GM21723 (cell line): ENCODE measurements around the gene COPZ1.

ENCODE experiments used
- ATAC-seq: cut with Tn5 transposase; IDR thresholded peaks from one replicate; pipeline ENCODE4 v1.9.1; 2021; ENCODE audit warnings: mild to moderate bottlenecking, moderate library complexity; ENCODE audit not compliant: unreplicated experiment

COPZ1 gene

DNA sequence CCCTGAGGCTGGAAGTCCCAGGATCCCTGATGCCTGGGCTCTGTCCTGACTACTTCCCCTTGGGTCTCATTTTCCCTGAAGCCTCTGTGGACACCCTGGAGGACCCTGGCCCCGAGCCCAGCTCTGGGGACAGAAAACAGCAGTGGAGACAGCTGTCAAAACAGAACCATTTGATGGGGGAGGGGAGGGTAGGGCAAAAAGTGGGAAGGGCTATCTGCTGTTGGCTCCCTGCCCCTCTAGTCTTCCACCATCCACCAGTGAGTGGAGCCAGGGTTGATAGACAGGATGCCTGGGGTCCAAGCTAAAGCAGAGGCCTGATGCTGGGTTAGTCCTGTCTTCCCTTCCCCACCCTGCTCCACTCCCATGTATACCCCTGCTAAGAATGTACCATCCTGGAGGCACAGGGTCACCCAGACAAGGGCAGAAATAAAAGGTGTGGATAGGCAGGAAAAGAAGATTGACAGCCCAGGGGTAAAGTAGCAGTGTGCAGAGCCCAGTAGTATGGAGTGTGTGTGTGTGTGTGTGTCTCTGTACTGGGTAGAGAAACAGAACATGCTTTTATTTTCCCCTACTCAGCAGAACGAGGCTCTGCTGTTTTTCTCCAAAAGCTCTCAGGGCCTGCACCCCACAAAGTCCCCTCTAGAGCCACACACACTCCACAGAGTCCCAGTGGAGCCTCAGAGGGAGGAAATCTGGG lies 49.8 kb downstream of the COPZ1 start:
- no peak for ATAC-seq

- no peak for ATAC-seq
These were observed 50.3 kb downstream of the COPZ1 start for GRCh38 chr12:54375259-54375579.

DNA sequence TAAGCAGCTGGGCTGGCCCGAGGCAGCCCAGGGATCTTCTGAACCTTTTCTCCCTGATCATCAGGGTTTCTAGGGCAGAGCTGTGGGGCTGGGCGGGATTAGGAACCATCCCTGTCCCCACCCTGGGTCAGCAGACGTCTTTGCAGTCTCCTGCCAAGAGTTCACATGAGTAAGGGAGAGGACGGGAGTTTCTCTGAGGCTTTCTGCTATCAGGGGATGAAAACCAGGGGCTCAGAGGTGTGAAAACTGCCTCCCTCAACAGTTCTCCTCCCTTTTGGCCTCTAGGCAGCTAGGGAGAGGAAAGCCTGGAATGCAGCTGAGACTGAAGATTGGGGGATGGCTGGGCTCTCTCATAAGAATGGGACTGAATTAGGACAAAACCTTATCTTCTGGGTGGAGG lies 51.7 kb downstream of the COPZ1 start:
- no peak for ATAC-seq

DNA sequence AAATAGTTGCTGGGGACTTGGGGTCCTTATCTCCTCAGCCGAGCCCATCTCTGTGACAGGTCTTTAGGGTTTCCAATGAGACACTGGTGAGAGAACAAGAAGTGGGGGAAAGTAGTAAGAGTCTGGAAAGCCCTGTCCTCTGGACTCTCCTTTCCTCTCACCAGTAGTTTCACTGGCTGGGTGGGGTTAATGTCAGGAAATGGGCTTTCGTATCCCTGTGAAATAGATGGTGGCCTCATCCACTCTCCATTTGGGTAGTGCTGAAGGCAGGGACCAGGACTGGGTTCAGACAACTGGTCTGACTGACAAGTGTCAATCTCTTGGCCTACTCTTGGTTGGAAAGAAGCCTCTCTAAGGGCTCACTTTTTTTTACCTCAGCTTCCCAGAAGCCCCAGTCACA lies 52.1 kb downstream of the COPZ1 start:
- ATAC-seq = no peak

GRCh38 chr12:54377797-54378515 lies 53.0 kb downstream of the COPZ1 start:
- no peak for ATAC-seq

GRCh38 chr12:54378796-54379397 lies 54.0 kb downstream of the COPZ1 start:
- no peak for ATAC-seq

DNA sequence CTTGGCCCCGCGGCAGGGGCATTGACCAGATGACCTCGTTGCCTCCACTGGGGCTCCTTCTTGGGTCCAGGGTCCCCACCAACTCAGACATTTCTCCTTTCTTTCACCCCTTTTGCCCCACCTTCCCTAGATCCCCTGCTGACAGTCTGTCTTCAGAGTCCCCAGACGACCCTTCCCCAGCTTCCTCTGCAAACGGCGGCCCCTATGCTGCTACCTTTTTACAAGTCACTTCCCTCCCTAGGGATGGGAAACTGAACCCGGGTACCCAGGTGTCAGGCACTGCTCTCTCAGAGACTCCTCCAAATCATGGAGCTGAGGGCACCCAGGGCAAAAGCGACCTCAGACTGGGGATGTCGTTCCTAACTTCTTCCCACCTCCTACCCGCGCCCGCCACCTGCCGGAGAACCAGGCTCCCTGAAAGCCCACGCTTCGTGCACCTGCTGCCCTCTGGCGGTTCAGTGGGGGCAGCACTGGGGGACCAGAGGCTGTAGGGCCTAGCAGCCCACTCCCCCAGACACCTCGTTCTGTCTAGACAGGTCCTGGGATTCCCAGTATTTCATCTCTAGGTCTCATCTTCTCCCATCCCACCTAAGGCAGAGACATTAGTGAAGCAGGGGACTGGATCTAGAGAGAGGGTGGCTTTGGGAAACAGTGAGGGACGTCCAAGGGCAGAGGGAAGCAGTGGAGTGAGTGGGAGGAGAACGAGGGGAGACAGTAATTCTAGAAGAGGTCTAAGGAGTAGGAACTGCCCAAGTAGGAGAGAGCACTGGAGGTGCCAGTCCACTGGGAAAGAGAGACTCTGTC lies 54.7 kb downstream of the COPZ1 start:
- peak; percentile 82 for ATAC-seq

GRCh38 chr12:54381136-54381535 lies 56.2 kb downstream of the COPZ1 start:
- no peak for ATAC-seq

GRCh38 chr12:54383041-54383609 lies 58.2 kb downstream of the COPZ1 start:
- no peak for ATAC-seq

DNA sequence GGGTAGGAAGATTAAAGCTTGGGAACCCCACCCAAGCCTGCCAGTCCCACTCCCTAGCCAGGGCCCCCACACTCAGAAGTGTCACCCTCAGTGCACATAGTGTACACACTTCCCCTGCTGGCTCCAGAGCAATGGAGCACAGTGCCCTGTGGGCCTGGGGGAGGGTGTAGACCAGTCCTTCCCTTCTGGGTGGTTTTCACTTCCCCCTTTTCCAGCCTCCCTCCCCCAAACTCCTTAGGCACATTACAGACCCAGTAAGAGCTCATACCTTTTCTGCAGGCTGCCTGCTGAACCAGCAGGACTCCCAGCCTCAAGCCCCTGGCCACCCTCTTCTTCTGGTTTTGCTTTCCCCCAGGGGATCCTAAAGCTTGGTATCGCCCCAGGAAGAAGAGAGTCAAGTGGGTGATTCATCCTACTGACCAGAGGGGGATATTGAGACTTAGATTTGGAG lies 59.7 kb downstream of the COPZ1 start, which contains the start of gene ZNF385A:
ZNF385A (minus strand) TSS at position 143 of the 451 bp plus-strand sequence. CDS start 219 bp downstream, outside the sequence.
- no peak for ATAC-seq

GRCh38 chr12:54385251-54385914 lies 60.5 kb downstream of the COPZ1 start:
- ATAC-seq = peak; percentile 78

DNA sequence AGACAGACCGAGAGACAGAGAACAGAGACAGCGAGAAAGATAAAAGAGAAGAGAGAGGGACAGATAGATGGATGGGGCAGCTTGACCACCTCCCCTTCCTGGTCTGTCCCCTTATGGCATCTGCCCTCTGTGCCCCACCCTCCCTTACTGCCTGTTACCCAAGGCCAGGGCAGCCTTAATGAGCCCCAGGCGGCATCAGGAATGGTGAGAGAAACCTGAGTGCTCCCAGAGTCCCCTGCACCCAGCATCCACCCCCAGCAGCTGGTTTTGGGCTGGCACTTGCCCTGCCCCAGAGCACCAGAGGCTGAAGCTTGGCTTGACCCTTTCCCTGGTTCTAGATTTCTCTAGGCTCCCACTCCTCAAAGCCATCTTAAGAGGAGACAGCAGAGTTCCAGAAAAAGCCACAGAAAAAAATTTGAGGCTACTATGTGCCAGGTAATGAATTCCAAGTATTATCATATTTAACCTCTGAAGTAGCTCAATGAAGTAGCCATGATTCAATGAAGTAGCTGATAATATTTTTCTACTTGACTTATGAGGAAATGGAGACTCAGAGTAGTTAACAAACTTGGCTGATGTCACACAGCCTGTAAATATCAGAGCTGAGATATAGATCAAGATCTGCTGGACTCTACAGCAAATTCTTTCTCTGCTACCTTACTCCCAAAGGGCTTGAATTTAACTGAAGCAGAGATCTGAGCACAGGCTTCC lies 61.6 kb downstream of the COPZ1 start:
- ATAC-seq = no peak

GRCh38 chr12:54387114-54387467 lies 62.2 kb downstream of the COPZ1 start:
- ATAC-seq = no peak

DNA sequence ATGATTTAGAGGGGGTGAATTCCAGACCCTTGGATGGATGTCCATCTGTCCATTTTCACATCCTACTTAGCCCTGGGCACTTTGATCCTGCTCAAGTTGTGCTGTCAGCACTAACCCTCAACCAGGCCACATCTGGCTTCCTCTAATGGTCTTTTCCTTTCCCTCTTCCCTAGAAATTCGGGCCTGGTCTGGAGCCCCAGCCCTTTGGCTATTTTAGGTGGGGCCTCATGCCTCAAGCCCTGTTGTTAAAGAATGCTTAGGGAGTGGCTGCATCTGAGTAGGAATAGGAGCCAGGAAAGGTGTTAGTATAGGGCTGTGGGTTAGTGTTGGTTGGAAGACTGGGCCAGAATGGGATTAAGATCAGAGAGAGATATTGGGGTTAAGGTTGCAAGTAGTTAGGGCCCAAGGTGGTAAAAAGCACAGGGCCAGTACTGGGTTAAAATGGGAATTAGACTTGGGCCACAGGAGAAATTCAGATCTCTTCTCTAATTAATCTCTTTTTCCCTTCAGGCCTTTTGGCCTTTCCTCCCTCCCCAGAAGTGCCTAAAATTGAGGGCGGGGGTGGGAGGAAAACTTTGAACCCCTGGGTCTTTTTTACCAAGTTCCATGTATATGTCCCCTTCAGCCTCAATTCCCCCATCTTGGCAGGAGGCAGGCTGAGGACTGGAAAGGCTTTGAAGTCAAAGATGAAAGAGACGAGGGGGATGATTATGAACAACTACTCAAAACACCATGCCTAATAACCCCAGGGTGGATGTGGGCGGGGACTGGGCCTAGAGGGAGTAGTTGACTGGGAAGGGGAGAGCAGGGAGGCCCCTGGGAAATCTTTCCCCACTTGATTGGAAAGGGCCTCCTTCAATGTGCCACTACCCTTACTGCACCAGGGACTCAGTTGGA lies 63.6 kb downstream of the COPZ1 start:
- ATAC-seq = no peak

- ATAC-seq = no peak
These were observed 64.2 kb downstream of the COPZ1 start for GRCh38 chr12:54389134-54389508.

DNA sequence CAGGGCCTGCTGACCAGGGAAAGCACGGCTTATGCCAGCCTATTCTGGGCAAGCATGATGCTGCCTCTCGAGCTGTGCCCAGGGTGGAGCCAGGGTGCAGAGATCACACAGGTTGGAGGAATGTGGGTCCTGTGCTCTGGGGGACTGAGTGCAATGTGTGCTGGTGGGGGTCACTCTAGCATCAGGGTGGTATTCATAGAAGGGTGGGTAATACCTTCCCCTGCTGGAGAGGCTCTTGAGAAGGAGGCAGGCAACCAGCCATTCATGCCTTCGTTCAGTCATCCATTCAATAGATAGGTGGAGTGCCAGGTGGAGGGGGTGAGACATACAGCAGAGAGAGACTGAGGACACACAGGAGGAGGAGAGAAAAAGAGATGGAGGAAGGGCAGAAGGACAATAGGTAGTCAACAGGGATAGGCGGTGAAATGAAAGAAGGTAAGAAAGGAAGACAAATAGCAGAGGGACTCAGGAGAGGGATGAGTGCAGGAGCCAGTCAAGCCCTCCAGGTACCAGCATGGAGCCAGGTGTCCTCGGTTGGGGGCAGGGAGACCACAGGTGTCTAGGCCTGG lies 64.8 kb downstream of the COPZ1 start:
- no peak for ATAC-seq

GRCh38 chr12:54390176-54390667 lies 65.3 kb downstream of the COPZ1 start:
- no peak for ATAC-seq
